Stimulated activated CD8-positive, alpha-beta memory T cell treated with anti-CD3 and anti-CD28 coated beads, Interleukin-15, amount 100 ng/mL, for 1 hour (primary cell): Measurements from ENCODE around the gene FBXO42.

Experiments used
- DNase-seq: peaks from one replicate; pipeline ENCODE4 v3.0.0-alpha.2; 2020; ENCODE audit warnings: low read depth

The FBXO42 gene

DNA sequence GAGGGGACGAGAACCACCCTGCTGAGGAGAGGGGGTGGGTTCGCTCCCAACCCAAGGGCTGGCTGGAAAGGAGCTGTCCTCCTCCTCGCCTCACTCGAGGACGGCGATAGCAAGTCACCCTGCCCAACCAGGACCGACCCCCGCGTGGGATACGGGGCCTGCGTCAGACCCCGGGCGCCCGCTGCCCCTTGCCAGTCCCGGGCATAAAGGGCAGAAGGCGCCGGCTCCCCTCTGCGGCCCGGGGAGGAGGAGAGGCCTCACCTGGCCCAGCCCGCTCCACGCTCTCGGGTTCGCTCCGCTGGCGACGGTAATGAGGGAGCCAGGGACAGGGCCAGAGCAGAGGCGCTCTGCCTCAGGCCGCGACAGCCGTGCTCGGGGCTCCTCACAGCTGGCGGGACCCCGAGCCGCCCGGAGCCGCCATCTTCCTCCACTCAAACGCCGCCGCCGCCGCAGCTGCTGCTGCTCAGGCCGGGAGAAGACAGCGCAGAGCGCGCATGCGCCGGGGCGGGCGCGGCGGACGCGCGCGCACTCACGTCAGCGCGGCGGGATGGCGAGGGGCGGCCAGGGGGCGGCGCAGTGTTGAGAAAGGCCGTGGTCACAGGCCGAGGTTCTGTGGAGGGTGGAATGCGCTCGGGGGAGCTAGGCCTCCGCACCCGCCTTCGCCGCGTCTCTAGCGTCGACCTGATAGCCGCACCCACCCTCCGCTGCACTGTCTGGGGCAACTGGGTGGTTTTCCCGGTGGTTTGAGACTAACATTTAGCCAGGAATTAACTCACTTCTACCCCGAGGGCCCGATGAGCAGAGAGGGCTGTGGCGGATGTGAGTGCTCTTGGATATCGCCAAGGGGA lies at the start of gene FBXO42:
Gene FBXO42, minus strand, starts transcription at position 487 of the 848 bp plus-strand sequence. CDS start 37,062 bp downstream, outside the sequence.
- DNase-seq = peak; percentile 72

DNA sequence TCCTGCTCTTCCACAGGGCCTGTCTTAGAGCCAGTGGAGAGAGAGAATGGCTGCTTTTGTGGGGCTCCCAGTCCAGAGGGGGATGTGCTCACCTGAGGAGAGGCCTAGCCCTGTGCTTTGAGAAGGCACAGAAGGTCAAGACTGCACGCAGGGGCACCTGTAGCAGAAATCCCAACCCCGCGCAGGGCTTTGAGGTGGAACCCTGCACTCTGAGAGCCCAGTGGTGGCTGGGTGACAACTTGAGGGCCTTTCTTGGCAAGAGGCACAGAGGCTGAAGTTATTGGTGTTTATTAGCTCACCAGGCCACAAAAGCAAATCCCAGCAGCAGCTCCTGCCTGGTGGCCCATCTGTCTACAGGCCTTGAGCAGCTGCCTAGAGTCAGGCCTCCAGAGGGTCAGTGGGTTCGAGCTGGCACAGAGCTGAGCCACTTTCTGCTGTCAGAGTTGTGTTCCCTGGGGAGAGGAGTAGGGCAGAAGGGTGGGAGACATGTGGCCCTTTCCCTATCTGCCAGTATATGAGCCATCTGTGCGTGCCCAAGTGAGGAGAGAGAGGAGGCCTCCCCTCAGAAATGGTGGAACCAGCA lies 46.2 kb upstream of the FBXO42 start:
- no peak for DNase-seq

DNA sequence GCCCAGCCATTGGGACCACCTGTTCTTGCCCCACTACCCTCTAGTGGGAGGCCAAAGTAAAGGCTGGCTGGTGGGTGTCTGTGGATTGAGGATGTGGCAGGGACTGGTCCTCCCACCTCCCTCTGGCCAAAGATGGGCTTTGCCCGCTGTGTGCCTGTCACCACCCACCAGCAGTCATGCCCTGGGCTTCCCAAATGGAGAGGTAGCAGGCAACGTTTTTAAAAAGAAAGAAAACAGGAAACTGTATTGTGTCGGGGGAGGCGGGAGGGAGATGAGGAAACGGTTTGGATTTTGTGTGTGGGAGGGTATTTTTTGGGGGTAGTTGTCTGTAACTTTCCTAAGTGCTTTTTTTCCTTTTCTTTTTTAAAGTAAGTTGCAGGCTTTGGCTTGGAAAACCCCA lies 44.8 kb upstream of the FBXO42 start:
- DNase-seq = no peak

DNA sequence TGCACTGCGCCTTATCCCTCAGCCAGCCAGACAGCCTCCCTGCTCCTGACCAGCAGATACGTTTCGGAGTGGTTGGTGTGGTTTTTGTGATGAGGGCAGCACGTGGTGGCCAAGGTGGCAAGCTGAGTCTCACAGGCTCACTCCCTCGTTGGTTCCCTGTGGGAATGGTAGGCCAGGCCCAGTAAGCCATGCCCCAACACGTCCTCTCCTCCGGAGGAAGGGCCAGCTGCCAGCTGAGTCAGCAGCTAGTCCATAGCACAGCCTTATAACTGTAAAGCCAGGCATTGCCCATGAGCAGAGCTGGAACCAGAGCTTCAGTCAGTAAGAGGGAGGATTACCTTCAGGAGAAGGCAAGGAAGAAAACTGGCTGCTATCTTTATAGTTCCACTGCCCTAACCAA lies 44.3 kb upstream of the FBXO42 start:
- no peak for DNase-seq

DNA sequence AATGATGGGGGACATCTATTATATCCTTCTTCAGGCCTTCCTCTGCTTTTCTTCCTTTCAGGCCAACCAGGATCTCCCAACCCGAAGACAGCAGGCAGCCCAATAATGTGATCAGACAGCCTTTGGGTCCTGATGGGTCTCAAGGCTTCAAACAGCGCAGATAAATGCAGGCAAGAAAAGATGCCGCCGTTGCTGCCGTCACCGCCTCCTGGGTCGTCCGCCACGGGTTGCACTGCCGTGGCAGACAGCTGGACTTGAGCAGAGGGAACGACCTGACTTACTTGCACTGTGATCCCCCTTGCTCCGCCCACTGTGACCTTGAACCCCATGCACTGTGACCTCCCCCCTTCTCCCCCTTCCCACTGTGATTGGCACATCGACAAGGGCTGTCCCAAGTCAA lies 42.7 kb upstream of the FBXO42 start:
- DNase-seq = no peak

DNA sequence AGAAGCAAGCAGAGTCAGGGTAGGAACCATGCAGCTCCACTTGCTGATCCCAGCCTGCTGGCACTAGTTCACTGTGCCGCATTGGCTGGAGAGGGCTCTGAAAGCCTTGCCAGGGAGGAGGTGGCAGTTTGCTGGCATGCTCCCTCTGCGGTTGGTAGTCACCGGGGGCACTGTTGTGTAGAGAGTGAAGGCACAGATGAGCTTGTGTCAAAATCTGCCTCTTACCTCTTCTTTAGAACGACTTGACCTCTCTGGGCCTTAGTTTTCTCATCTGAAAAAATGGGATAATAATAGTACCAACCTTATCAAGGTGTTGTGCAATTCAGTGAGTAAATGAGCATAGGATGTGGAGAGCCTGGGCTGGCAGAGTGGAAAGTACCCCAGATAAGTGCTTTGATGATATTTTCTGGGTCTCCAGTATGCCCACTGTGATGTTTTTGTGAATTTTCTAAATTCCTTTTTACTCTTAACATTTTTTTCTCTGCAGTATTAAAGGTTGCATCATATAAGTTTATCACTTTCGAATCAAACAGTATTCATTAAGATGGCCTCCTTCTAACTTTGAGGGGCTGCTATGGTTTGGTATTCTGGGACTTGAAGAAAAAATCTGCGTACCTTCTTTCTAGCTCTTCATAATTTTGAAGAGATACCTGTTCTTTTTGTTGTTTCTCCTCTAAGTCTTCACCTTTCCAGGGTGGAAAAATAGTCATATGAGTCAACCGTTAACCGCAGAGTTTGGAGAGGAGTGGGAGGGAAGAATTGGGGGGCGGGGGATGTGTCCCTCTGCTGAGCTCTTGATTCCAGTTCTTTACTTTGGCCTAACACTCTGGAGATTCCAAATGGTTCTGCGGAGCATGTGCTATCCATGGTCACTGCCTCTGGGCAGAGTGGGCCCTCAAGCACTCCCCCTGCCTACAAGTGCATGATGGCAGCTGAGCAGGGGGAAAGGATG lies 41.6 kb upstream of the FBXO42 start:
- DNase-seq = no peak

DNA sequence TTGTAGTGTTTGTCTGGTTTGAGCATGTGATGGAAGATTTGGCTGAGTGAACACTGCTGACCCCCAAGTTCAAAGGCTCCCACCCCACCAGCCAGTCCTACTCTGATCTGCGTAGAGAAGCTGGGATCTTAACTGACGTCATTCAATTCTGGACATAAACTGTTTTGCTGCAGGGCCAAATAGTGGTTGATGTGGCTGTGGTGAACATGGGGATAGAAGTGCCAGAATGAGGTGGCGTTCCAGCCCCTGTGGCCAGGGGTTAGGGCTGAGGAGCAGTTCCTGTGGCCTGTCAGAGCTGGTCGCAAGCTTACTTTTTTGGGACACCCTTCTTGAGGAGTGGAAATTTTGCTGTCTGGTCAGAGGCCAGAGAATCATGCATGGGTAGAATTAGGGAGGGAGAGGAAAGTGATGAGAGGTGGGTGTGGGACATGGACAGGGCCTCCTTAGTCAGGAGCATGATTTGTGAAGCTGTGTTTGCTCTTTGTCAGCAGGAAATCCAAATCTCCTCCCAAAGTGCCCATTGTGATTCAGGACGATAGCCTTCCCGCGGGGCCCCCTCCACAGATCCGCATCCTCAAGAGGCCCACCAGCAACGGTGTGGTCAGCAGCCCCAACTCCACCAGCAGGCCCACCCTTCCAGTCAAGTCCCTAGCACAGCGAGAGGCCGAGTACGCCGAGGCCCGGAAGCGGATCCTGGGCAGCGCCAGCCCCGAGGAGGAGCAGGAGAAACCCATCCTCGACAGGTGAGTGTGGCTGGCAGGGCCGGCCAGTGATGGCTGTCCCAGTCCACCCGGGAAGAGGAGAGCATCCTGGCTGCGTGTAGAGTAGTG lies 40.7 kb upstream of the FBXO42 start:
- DNase-seq = no peak

DNA sequence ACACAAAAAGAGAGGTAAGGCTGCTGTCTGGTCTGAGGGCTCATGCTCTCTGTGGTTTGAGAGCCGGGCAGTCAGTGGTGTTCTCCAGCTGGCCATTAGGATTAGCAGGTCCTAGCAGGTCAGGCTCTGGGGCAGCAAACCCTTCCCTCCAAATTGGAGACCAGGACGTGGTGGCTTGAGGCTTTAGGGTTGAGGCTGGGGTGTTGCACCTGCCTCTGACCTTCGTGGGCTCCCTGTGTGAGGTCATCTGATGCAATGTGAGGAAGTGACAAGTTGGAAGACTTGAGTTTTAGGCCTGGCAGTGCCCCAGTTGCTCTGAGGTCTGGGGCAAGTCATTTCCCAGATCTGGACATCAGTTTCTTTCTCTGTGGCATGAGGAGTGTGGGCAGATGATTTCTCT lies 39.1 kb upstream of the FBXO42 start:
- DNase-seq = no peak

DNA sequence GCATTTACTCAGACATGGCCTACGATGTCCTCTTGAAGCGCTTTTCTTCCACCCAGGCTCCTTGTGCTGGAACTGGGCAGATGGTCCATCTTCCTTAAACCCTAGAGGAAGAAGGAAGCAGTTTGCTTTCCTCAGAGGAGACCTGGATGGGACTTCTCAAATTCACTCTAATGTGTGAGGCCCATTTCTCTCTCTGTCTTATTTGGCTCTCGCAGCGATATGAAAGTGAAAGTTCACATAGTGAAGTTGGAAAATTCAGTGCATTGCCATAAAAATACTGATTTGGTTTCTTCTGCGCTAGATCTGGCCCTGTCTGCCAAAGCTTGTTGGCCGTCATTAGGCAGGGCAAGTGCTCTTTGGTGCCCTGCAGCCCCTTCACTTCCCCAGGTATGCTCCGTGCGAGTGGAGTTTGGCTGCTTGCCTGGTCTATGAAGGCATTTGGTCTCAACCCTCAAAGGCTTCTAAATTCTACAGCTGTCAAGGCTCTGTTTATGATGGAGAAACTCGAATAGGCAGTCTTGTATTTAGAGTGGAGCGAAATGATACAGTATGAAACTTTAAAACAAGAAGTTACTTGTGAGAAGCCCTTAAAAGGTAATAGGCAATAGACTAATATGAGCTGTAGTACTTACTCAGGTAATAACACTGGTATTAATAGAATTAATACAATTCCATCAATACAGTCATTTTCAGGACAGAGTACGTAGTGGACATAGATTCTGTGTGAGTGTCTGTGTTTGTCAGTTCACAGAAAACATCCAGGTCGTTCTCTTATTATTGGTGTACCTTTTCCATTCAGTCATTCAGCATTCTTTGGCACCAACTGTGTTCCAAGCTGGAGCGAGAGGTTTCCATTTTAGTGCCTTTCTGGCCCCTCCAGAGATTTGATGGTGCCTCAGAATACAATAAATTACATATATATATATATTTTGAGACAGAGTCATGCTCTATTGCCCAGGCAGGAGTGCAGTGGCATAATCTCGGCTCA lies 35.2 kb upstream of the FBXO42 start:
- no peak for DNase-seq

DNA sequence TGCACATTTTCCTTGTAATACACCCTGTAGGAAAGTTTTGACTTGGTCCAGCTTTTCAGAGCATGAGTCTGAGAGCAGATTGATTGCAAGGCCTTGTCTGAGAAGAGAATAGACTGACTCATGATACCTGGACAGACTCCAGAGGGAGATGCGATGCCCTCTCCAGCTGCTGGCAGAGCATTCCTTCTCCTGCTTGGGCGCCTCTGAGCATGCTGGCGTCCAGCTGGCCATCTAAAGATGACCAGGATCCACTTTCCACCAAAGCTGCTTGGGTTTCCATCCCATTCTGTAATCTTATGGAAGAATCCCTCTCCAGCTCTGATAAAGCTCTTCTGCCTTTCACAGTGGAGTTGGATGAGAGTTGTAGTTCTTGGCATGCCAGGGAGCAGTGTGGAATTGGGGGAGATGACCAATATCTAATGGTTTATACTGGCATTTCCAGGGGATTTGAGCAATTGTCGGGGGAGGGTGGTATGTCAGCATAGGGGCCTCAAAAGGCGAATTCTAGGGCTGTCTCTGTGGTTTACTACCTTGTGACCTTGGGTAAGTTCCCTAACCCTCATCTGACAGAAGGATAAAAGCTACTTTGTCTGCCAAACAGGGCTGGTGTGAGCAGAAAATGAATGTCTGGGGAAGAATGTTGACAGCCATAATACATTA lies 34.3 kb upstream of the FBXO42 start:
- no peak for DNase-seq

DNA sequence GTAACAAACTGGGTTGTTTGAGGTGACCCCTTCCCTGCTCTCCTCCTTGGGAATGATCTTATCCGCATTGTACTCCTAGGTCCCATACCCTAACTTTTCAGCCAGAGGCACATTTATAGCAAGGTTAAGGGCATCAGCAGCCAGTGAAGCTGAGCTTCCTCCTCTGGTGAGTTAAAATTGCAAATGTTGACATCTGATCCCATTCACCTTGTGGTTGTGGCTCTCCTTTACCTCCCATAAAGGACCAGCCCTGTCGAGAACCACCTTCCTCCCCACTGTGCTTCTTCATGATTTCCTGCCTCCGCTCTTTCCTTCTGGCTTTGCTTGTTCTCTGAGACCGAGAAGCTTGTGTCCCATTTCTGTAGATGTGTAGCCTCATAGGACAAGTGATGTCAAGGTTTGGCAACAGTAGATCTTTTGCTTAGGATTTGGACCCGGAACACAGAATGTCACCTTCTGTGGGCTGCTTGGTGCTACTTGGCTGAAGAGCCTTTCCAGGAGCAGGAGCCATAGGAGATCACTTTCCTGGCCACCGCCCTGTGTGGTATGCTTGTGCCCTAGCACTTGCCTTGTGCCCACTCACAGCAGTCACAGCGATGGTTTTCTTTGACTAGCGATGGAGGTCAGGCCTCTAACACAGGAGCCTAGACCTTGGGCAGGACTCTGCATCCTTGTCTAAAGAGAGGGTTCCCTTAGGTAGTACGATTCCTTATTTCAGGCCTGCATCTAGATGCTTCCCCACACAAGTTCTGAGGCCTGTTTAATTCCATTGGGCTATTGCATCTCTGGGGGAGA lies 33.6 kb upstream of the FBXO42 start:
- DNase-seq = no peak

DNA sequence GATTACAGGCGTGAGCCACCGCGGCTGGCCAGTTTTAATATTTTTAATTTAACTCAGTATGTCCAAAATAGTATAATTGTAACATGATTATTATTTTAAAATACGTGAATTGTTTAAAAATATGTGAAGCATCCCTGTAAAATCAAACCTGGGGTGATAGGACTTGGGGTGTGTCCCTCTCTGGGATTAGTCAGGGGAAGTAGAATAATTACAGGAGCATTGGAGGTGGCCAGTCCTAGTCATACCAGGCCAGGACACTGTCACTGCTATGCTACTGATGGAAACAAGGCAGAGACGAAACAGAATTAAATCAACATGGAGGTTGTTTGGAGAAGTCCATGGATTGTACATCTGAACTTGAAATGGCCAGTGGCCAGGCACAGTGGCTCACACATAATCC lies 31.6 kb upstream of the FBXO42 start:
- DNase-seq = no peak

DNA sequence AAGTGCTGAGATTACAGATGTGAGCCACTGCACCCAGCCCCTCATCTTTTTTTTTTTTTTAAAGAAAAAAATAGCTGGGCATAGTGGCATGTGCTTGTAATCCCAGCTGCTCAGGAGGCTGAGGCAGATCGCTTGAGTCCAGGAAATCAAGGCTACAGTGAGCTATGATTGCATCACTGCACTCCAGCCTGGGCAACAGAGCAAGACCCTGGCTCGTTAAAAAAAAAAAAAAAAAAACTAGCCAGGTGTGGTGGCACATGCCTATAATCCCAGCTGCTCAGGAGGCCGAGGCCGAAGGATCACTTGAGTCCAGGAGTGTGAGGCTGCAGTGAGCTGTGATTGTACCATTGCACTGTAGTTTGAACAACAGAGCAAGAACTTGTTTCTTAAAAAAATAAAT lies 28.6 kb upstream of the FBXO42 start:
- no peak for DNase-seq

DNA sequence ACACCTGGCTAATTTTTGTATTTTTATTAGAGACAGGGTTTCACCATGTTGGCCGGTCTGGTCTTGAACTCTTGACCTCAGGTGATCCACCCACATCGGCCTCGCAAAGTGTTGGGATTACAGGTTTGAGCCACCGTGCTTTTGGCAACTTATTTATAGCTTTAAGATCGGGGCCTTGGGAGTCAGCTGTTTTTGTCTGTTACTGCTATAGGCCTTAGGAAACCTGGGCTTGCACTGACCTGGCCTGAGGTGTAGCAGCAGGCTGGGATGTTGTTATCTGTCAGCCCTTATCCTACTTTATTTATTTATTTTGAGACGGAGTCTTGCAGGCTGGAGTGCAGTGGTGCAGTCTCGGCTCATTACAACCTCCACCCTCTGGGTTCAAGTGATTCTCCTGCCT lies 26.2 kb upstream of the FBXO42 start:
- no peak for DNase-seq

DNA sequence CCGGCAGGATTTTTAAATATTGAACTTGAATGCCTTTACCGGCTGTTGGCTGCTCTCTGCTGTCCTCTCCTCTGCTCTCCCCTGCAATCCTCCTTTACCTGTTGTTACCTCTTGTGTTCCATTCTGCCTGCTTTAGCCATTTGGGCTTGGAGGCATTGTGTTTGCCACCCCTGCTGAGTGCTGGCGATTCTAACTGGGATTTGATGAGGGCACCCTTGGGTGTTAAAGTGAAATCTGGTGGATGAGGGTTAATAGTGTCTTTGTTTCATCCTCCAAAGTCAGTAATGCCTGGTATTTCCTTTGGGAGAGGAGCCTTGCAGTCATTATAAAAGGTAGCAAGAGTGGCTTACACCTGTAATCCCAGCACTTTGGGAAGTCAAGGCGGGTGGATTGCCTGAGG lies 24.7 kb upstream of the FBXO42 start:
- DNase-seq = no peak

DNA sequence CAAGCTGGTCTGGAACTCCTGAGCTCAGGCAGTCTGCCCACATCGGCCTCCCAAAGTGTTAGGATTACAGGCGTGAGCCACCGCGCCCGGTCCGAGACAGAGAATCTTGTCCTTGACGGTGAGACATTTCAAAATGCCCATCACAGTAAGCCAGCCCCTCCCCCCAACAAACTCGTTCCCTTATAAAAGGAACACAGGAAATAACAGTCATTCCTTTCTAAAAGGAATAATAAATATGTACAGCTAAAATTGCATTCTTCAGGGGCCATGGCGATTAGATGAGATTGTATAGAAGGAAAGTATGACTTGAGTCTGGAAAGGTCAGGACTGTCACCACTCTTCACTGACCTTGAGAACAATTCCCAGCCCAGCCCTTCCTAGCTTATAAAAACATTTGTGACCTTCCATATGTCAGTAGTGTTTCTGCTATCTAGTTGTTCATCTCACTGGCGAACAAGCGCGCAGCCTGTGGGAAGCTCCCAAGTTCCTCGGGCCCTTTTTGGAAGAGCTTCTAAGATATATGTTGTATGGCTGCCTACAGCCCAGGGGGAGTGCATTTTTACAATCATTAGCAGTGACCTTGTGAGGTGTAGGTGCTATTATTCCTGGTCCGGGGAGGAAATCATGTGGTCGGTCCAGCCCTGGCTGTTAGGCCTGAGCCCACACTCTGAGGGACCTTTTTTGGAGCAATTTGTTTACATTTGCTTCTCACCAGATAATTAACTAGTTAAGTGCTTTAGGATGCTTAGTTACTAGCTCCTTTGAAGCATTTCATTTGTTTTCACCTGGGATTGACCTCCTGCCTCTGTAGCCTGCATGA lies 23.5 kb upstream of the FBXO42 start:
- no peak for DNase-seq

DNA sequence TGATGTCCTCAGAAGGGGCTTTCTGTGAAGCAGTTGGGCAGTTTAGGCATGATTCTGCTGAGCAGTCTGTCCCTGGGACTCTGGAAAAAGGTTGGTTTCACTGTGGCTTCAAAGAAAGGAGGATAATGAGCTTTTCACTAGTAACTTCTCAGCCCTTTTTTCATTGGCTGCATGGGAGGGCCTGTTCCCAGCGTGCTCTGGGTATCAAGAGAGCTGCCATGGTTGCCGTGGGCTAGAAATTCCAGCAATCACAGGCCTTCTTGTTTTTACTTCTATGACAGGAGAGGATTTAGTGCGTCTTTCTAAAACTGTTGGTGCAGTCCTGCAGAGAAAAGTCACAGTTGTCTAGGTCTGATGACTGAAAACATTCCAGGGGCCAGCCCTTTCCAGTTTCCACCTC lies 22.0 kb upstream of the FBXO42 start:
- no peak for DNase-seq
